HEK293T (cell line): ENCODE results near the gene SLC41A3.

ENCODE experiments used
- CTCF ChIA-PET: fragments of 350-600 bp; formaldehyde crosslinking; extraction: SDS; loops from one replicate; lab custom pipeline; 2021; ENCODE audit warnings: antibody characterized with exemption, inconsistent platforms; lab: Yijun Ruan, JAX
- POLR2A ChIA-PET: fragments of 350-600 bp; formaldehyde crosslinking; extraction: SDS; loops from one replicate; lab custom pipeline; 2020; ENCODE audit warnings: antibody characterized with exemption, inconsistent platforms; lab: Yijun Ruan, JAX
- DNase-seq: peaks from one replicate; pipeline ENCODE4 v3.0.0; 2012; ENCODE audit warnings: mixed read lengths; ENCODE audit errors: extremely low spot score
- ARNT ChIP-seq: fragments of 450-650 bp; IDR thresholded peaks from 2 replicates; pipeline ENCODE4 v1.6.1; 2017; ENCODE audit warnings: mild to moderate bottlenecking
- BHLHE40 ChIP-seq: fragments of 450-650 bp; IDR thresholded peaks from 2 replicates; pipeline ENCODE4 v1.6.1; 2016; ENCODE audit warnings: mild to moderate bottlenecking, moderate library complexity, borderline replicate concordance
- CTBP1 ChIP-seq: fragments of 450-650 bp; IDR thresholded peaks from 2 replicates; pipeline ENCODE4 v1.6.1; 2016; ENCODE audit warnings: borderline replicate concordance
- ELF4 ChIP-seq: fragments of 450-650 bp; IDR thresholded peaks from 2 replicates; pipeline ENCODE4 v1.6.1; 2017; ENCODE audit warnings: antibody characterized with exemption
- FOXA1 ChIP-seq: fragments of 450-650 bp; IDR thresholded peaks from 2 replicates; pipeline ENCODE4 v1.6.1; 2016; ENCODE audit warnings: mild to moderate bottlenecking
- FOXK2 ChIP-seq: fragments of 450-650 bp; IDR thresholded peaks from 2 replicates; pipeline ENCODE4 v1.6.1; 2016; ENCODE audit warnings: mild to moderate bottlenecking
- FOXM1 ChIP-seq: fragments of 450-650 bp; IDR thresholded peaks from 2 replicates; pipeline ENCODE4 v1.6.1; 2017; ENCODE audit warnings: mild to moderate bottlenecking, borderline replicate concordance
- HDGF ChIP-seq: fragments of 450-650 bp; IDR thresholded peaks from 2 replicates; pipeline ENCODE4 v1.6.1; 2017; ENCODE audit warnings: antibody characterized with exemption, borderline replicate concordance
- L3MBTL2 ChIP-seq: fragments of 450-650 bp; conservative IDR thresholded peaks from 2 replicates; pipeline ENCODE4 v1.6.1; 2016; ENCODE audit warnings: mild to moderate bottlenecking
- LEF1 ChIP-seq: fragments of 450-650 bp; IDR thresholded peaks from 2 replicates; pipeline ENCODE4 v1.6.1; 2017; ENCODE audit warnings: mild to moderate bottlenecking, borderline replicate concordance
- NFRKB ChIP-seq: fragments of 450-650 bp; IDR thresholded peaks from 2 replicates; pipeline ENCODE4 v1.6.1; 2016; ENCODE audit warnings: mild to moderate bottlenecking, moderate library complexity
- PKNOX1 ChIP-seq: fragments of 450-650 bp; IDR thresholded peaks from 2 replicates; pipeline ENCODE4 v1.6.1; 2016
- SP1 ChIP-seq: fragments of 450-650 bp; IDR thresholded peaks from 2 replicates; pipeline ENCODE4 v1.6.1; 2017
- SUZ12 ChIP-seq: fragments of 450-650 bp; IDR thresholded peaks from 2 replicates; pipeline ENCODE4 v1.6.1; 2016; ENCODE audit warnings: mild to moderate bottlenecking
- TARDBP ChIP-seq: fragments of 450-650 bp; IDR thresholded peaks from 2 replicates; pipeline ENCODE4 v1.6.1; 2016
- ZNF384 ChIP-seq: fragments of 450-650 bp; IDR thresholded peaks from 2 replicates; pipeline ENCODE4 v1.6.1; 2016

The SLC41A3 gene

GRCh38 chr3:126029241-126029640, 54.7 kb downstream of the SLC41A3 start:
- ChIA-PET POLR2A (no interaction called here), CTCF (no interaction called here)
- no peak for TF ChIP-seq SP1
- no peak for TF ChIP-seq BHLHE40
- no peak for TF ChIP-seq FOXM1
- TF ChIP-seq FOXK2: no peak
- TF ChIP-seq FOXA1: no peak
- no peak for TF ChIP-seq ARNT
- no peak for TF ChIP-seq PKNOX1
- TF ChIP-seq SUZ12: no peak
- TF ChIP-seq NFRKB: no peak
- TF ChIP-seq TARDBP: no peak
- no peak for TF ChIP-seq HDGF
- no peak for TF ChIP-seq ELF4
- TF ChIP-seq LEF1: no peak
- no peak for TF ChIP-seq L3MBTL2
- TF ChIP-seq CTBP1: no peak
- TF ChIP-seq ZNF384: no peak

GRCh38 chr3:126028096-126028495, 55.8 kb downstream of the SLC41A3 start:
- CTCF ChIA-PET: no interaction called here
- DNase-seq: no peak
- no peak for TF ChIP-seq FOXA1
- no peak for TF ChIP-seq ARNT
- no peak for TF ChIP-seq PKNOX1
- TF ChIP-seq SUZ12: no peak
- no peak for TF ChIP-seq ZNF384
- TF ChIP-seq ELF4: no peak
- TF ChIP-seq HDGF: no peak
- TF ChIP-seq LEF1: no peak
- TF ChIP-seq NFRKB: no peak
- no peak for TF ChIP-seq BHLHE40
- no peak for TF ChIP-seq TARDBP
- POLR2A ChIA-PET: no interaction called here

More at GRCh38 chr3:126029241-126029640, 54.7 kb downstream of the SLC41A3 start:
- no peak for DNase-seq

GRCh38 chr3:126026761-126027160, 57.2 kb downstream of the SLC41A3 start:
- no peak for DNase-seq
- POLR2A ChIA-PET: no interaction called here
- CTCF ChIA-PET: no interaction called here
- TF ChIP-seq BHLHE40: no peak
- TF ChIP-seq ZNF384: no peak
- no peak for TF ChIP-seq SP1
- no peak for TF ChIP-seq CTBP1
- TF ChIP-seq ARNT: no peak
- no peak for TF ChIP-seq ELF4

GRCh38 chr3:126026277-126026751, 57.6 kb downstream of the SLC41A3 start:
- TF ChIP-seq FOXM1 (no peak), CTBP1 (no peak), ELF4 (no peak), SP1 (no peak), ZNF384 (no peak)
- CTCF ChIA-PET: no interaction called here
- no peak for DNase-seq
- POLR2A ChIA-PET: no interaction called here

GRCh38 chr3:126025862-126026261, 58.1 kb downstream of the SLC41A3 start:
- TF ChIP-seq FOXM1 (no peak), BHLHE40 (no peak), FOXA1 (no peak), LEF1 (no peak), NFRKB (no peak), HDGF (no peak), FOXK2 (no peak), PKNOX1 (no peak), L3MBTL2 (no peak), TARDBP (no peak), ARNT (no peak), SP1 (no peak), ZNF384 (no peak)
- ChIA-PET POLR2A (no interaction called here), CTCF (no interaction called here)
- DNase-seq: no peak

- POLR2A ChIA-PET: no interaction called here
- no peak for DNase-seq
- CTCF ChIA-PET: no interaction called here
Observed at GRCh38 chr3:126025116-126025729, 58.7 kb downstream of the SLC41A3 start.

More at GRCh38 chr3:126025116-126025729, 58.7 kb downstream of the SLC41A3 start:
- TF ChIP-seq FOXA1 (no peak), SP1 (no peak), ARNT (no peak), CTBP1 (no peak), FOXM1 (no peak), FOXK2 (no peak), TARDBP (no peak), BHLHE40 (no peak), HDGF (no peak), NFRKB (no peak), ELF4 (no peak)
